Ectodermal cell (in vitro differentiated cells): ENCODE measurements around the gene CDAN1.

Experiments
- H3K27ac ChIP-seq: 2 replicates; pipeline ENCODE4 v1.7.0; 2013; ENCODE audit warnings: mild to moderate bottlenecking, low read depth, low read length; ENCODE audit not compliant: insufficient read depth, poor library complexity, severe bottlenecking
- H3K27me3 ChIP-seq: 2 replicates; pipeline ENCODE4 v1.7.0; 2013; ENCODE audit warnings: mild to moderate bottlenecking, low read length; ENCODE audit not compliant: insufficient read depth, control insufficient read depth, poor library complexity, severe bottlenecking
- H3K36me3 ChIP-seq: one replicate; pipeline ENCODE4 v1.7.0; 2013; ENCODE audit warnings: low read length; ENCODE audit not compliant: control insufficient read depth, insufficient read depth
- H3K4me1 ChIP-seq: one replicate; pipeline ENCODE4 v1.7.0; 2013; ENCODE audit warnings: low read length; ENCODE audit not compliant: control insufficient read depth, insufficient read depth
- H3K4me3 ChIP-seq: 2 replicates; pipeline ENCODE4 v1.7.0; 2013; ENCODE audit warnings: low read depth, low read length, control low read depth; ENCODE audit not compliant: insufficient read depth
- H3K9me3 ChIP-seq: 2 replicates; pipeline ENCODE4 v1.7.0; 2013; ENCODE audit warnings: mild to moderate bottlenecking, low read length, moderate library complexity; ENCODE audit not compliant: control insufficient read depth
- WGBS, 2 experiments: methylation state at CpG; one replicate each; pipeline ENCODE4 v1.1.7; 2013; ENCODE audit warnings: missing lambda C conversion rate in 2 of 2; 5-methylcytosine and 5-hydroxymethylcytosine counted together

CDAN1 gene

DNA sequence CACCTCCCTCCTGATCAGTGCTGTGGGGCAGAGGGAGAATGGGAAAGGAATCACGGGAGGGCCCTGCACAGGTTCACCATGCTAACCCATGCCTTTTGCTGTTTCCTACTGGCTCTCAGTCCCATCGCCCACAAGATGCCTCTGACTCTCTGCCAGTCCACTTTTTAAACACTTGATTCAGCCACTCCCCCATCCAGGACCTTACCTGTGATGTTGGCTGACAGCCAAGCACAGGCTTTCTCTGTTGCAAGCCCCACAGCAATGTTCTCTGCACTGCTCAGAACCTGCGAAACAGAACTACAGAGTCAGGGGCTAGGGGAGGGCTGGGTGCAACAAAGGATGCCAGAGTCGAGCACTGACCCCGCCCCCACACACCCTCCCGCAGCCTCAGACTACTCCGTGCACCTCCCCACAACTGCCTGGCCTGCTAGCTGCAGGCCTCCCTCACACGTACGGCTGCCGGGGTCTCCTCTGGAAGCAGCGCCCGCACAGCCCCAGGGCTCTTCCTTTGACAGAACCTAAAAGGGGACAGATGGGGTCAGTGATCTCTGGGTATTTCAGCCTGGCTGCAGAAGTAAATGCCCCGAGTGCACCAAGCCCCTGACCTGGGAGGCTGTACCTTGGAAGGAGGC lies 9.1 kb downstream of the CDAN1 start:
- H3K27me3 ChIP-seq = no peaks in the 10 kb centered on the region
- H3K36me3 ChIP-seq = peaks cover 42% of the 10 kb centered on the region
- H3K9me3 ChIP-seq = no peaks in the 10 kb centered on the region
- H3K27ac ChIP-seq = no peak overlapping the region
- 67 to 77% methylated on average over 13 of the region's 13 CpGs for WGBS, 2 experiments
- no peak overlapping the region for H3K4me3 ChIP-seq
- H3K4me1 ChIP-seq = peaks cover 9% of the 10 kb centered on the region

DNA sequence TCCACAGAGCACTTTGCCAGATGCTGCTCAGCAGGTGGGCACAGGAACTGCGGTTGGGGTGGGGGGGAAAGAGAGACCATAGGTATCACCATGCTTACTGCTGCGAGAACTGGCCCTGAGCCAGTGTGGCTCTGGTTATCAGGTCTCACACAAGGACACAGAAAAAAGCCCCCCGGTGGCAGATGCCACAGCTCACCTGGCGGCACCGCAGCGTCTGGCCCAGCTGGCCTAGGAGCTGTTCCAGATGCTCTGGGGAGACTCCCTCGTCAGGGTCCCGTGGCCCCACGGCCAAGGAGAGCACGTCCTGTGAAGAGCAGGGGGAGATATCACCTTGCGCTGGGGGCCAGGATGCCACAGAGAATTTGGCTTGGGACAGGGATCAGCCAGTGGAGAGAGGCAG lies 10.8 kb downstream of the CDAN1 start:
- WGBS, 2 experiments = 84 to 87% methylated on average over 11 of the region's 11 CpGs
- no peaks in the 10 kb centered on the region for H3K9me3 ChIP-seq
- peaks cover 9% of the 10 kb centered on the region for H3K4me1 ChIP-seq
- H3K36me3 ChIP-seq = peaks cover 34% of the 10 kb centered on the region
- no peak overlapping the region for H3K4me3 ChIP-seq
- no peaks in the 10 kb centered on the region for H3K27me3 ChIP-seq
- H3K27ac ChIP-seq = no peak overlapping the region

DNA sequence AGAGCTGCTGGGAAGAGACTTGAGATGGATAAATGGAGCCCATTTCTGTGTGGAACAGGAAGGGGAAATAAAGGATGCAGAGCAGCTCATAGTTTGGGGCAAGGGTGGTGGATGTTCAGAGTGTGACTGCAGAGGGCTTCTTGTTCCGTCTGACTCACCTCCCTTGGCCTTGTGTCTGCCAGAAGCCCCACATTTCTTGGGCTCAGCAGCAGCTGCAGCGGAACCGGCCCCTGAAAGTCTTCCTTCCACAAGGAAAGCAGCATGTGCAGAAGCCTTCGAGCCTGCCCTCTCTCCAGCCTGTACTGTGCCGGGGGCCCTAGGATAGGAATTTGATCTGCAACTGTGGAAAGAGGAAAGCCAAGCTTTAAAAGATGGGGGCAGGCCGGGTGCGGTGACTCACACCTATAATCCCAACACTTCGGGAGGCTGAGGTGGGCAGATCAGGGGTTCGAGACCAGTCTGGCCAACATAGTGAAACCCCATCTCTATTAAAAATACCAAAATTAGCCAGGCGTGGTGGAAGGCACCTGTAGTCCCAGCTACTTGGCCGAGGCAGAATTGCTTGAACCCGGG lies 11.5 kb downstream of the CDAN1 start:
- no peak overlapping the region for H3K27ac ChIP-seq
- WGBS, 2 experiments = 83 to 86% methylated on average over 12 of the region's 12 CpGs
- no peaks in the 10 kb centered on the region for H3K27me3 ChIP-seq
- H3K36me3 ChIP-seq = peaks cover 31% of the 10 kb centered on the region
- no peak overlapping the region for H3K4me3 ChIP-seq
- peaks cover 9% of the 10 kb centered on the region for H3K4me1 ChIP-seq
- no peaks in the 10 kb centered on the region for H3K9me3 ChIP-seq

DNA sequence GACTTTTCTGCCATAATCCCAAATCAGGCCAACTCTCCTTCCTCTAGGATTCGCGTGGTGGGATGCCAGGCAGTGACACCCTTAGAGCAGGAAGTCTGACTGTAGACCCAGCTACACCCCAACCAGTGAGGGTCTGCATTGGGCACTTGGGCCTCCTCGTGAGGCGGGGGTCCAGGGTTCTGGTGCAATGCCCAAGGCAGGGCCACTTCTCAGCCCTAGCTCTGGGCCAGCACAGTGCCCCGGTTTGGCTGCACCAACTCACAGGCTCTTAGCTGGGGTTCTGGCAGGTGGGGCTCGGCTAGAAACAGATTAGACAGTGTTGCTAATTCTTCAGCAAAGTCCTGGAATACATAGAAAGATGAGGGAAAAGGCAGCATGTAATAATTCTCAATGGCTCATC lies 12.7 kb downstream of the CDAN1 start:
- H3K9me3 ChIP-seq = no peaks in the 10 kb centered on the region
- H3K27me3 ChIP-seq = no peaks in the 10 kb centered on the region
- H3K36me3 ChIP-seq = peaks cover 25% of the 10 kb centered on the region
- no peak overlapping the region for H3K27ac ChIP-seq
- peaks cover 9% of the 10 kb centered on the region for H3K4me1 ChIP-seq
- 94 to 96% methylated on average over 6 of the region's 6 CpGs for WGBS, 2 experiments
- no peak overlapping the region for H3K4me3 ChIP-seq

DNA sequence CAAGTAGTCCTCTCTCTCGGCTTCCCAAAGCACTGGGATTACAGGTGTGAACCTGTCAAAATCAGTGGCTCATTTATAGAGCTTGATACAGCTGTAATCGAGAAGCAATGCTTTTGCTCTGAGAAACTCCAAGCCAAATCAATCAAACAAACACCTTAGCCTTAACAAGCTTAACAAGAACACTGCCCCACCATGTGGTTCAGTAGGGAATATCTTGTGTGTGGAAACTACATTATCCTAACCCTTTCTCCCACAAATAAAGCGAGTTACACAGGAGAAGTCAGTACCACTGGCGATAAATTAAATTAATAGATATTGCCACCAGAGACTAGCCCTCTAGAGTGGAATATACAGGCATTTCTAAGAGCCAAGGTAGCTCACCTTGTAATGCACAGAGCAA lies 13.9 kb downstream of the CDAN1 start:
- peaks cover 25% of the 10 kb centered on the region for H3K36me3 ChIP-seq

DNA sequence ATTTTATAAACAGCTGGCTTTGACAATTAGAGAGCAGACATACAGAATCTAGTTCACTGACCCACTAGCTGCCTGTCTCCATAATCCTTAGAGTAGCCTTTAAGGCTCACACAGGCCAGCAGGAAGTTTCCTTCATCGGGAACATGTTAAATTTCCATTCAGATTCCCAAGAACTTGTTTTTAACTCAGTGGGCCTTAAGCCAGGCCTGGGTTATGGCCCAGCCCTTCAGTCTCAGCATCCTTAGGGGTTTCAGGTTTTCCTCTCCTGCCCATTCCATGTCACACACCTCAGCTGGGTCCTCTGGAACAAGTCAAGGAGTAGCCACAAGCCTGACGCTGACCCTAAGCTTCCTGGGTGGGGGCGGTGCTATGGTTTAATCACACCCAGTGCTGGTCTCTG lies 15.0 kb downstream of the CDAN1 start:
- no peaks in the 10 kb centered on the region for H3K4me1 ChIP-seq
- no peak overlapping the region for H3K4me3 ChIP-seq
- H3K27me3 ChIP-seq = no peaks in the 10 kb centered on the region
- peaks cover 17% of the 10 kb centered on the region for H3K36me3 ChIP-seq
- no peak overlapping the region for H3K27ac ChIP-seq
- 62 to 63% methylated on average over 3 of the region's 3 CpGs for WGBS, 2 experiments
- H3K9me3 ChIP-seq = no peaks in the 10 kb centered on the region

More for the DNA sequence above, 13.9 kb downstream of the CDAN1 start:
- WGBS, 2 experiments = 83 to 87% methylated on average over 4 of the region's 4 CpGs
- Histone ChIP-seq H3K4me3 (no peak overlapping the region), H3K9me3 (no peaks in the 10 kb centered on the region), H3K27me3 (no peaks in the 10 kb centered on the region), H3K27ac (no peak overlapping the region), H3K4me1 (peaks cover 5% of the 10 kb centered on the region)

DNA sequence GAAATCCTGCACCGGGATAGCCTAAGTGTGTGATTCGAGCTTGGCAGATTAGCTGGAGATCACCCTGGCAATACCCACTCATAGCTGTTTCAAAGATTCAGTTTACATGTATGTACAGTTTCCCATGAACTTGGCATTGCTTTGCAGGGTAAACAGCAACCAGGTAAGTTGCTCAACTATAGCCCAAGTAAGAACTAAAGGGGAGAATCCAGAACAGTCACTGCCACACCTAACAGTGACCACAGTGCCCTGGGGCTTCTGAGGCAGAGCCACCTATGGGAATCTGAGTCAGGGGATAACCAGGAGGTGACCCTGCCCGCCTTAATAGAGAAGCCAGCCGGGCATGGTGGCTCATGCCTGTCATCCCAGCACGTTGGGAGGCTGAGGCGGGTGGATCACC lies 15.9 kb downstream of the CDAN1 start:
- no peak overlapping the region for H3K4me3 ChIP-seq
- no peaks in the 10 kb centered on the region for H3K27me3 ChIP-seq
- H3K9me3 ChIP-seq = no peaks in the 10 kb centered on the region
- 82 to 86% methylated on average over 6 of the region's 6 CpGs for WGBS, 2 experiments
- H3K36me3 ChIP-seq = peaks cover 17% of the 10 kb centered on the region
- no peak overlapping the region for H3K27ac ChIP-seq
- no peaks in the 10 kb centered on the region for H3K4me1 ChIP-seq

DNA sequence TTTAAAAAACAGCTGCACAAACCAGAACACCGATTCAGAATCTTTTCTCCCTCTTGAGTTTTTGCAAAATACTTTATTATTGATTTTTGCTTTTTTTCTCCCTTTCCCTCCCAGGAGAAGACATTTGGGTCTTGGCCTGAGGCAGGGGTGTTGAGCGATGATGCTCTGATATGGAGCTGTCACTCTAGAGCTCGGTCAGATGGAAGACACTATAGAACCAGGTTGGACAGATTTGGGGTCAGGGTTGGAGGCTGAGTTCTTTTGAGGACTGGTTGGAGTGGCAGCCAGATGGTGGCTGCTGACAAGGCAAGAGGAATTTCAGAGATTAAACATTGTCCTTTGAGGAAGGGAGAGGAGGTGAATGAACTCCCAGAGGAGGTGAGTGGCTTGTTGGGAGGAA lies 16.9 kb downstream of the CDAN1 start:
- H3K36me3 ChIP-seq = peaks cover 11% of the 10 kb centered on the region
- H3K27me3 ChIP-seq = no peaks in the 10 kb centered on the region
- no peak overlapping the region for H3K27ac ChIP-seq
- no peak overlapping the region for H3K4me3 ChIP-seq
- H3K4me1 ChIP-seq = no peaks in the 10 kb centered on the region
- WGBS, 2 experiments = 97% methylated on average over 2 to 3 of the region's 3 CpGs
- H3K9me3 ChIP-seq = no peaks in the 10 kb centered on the region

DNA sequence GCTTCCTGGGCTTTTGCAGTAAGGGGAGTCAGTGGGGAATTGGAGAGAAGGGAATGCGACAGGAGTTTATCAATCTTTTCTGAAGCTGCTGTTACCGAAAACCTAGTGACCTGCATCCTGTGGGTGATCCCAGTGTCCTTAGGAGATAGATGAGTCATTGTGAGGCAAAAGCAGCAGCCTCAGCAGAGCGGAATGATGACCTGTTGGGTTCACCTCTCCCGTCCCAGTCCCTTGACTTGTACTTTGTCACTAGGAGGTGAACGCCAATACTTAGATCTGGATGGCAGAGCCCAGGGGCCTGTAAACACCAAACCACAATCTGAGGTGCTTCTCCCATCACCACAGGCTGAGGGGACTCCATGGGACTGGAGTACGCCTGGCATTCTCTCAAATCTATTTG lies 17.9 kb downstream of the CDAN1 start:
- H3K36me3 ChIP-seq = peaks cover 6% of the 10 kb centered on the region
- H3K27ac ChIP-seq = no peak overlapping the region
- H3K27me3 ChIP-seq = no peaks in the 10 kb centered on the region
- no peaks in the 10 kb centered on the region for H3K9me3 ChIP-seq
- 91 to 96% methylated on average over 6 of the region's 6 CpGs for WGBS, 2 experiments
- H3K4me1 ChIP-seq = no peaks in the 10 kb centered on the region
- no peak overlapping the region for H3K4me3 ChIP-seq

DNA sequence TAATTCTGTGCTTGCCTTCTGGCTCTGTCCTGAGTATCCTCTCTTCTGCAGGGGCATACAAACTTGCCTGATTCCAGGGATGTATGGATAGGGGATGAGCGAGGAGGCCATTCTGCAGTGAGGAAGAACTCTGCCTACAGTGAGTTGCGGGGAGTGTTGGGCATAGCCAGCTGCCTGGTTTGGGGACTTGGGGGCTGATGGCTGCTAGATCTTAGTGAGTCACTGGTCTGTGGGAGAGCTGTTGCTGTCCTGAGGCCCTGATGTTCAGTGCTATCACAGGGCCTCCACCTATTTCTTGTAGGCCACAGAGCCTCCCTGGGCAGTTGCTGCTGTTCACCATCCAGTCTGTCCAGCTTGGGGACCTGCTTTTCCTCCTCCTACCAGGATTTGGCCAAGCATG lies 20.3 kb downstream of the CDAN1 start:
- no peak overlapping the region for H3K27ac ChIP-seq
- no peaks in the 10 kb centered on the region for H3K4me1 ChIP-seq
- no peak overlapping the region for H3K4me3 ChIP-seq
- WGBS, 2 experiments = 96 to 100% methylated on average over 2 of the region's 2 CpGs
- no peaks in the 10 kb centered on the region for H3K27me3 ChIP-seq
- H3K36me3 ChIP-seq = no peaks in the 10 kb centered on the region
- H3K9me3 ChIP-seq = no peaks in the 10 kb centered on the region
